Esophagus muscularis mucosa (tissue), 4 donors: ENCODE results near the gene C1orf116.

Experiments
- EP300 ChIP-seq: sonication (generic); formaldehyde crosslinking; IDR thresholded peaks from one replicate; pipeline ENCODE4 v1.6.1; 2017; ENCODE audit warnings: antibody characterized with exemption
- POLR2A ChIP-seq: fragments of 450-650 bp; IDR thresholded peaks from one replicate; pipeline ENCODE4 v1.6.1; 2017; ENCODE audit warnings: antibody characterized with exemption, moderate library complexity, mild to moderate bottlenecking, low read depth
- TF ChIP-seq, protein P1 (sequence below), 3 experiments: fragments of 200-600 bp in 2 of 3; fragments of 450-650 bp in 1 of 3; sonication (generic) in 2 of 3; IDR thresholded peaks; one replicate each; pipeline ENCODE4 v1.5.1; 2017 to 2019; ENCODE audit warnings: antibody characterized with exemption in 3 of 3, mild to moderate bottlenecking in 2 of 3, moderate library complexity in 1 of 3

DNA sequence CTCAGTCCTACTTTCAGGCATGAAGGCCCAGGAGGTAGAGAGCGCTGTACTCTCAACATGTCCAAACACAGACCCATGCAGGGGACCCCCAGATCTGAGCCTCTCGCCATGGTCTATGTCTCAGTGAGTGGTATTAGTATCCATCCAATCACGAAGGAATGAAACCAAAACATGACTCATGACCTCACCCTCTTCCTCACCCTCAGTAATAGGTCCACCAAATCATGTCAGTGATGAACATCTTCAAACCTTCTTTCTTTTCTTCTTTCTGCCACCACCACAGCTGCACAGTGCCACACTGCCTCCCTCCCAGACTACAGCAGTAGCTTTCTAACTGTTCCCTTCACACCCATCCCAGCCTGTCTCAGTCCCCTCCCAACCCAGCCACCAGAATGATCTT is 16.8 kb downstream of the C1orf116 start:
- TF ChIP-seq POLR2A (no peak), EP300 (no peak)
- TF ChIP-seq, protein P1, sequence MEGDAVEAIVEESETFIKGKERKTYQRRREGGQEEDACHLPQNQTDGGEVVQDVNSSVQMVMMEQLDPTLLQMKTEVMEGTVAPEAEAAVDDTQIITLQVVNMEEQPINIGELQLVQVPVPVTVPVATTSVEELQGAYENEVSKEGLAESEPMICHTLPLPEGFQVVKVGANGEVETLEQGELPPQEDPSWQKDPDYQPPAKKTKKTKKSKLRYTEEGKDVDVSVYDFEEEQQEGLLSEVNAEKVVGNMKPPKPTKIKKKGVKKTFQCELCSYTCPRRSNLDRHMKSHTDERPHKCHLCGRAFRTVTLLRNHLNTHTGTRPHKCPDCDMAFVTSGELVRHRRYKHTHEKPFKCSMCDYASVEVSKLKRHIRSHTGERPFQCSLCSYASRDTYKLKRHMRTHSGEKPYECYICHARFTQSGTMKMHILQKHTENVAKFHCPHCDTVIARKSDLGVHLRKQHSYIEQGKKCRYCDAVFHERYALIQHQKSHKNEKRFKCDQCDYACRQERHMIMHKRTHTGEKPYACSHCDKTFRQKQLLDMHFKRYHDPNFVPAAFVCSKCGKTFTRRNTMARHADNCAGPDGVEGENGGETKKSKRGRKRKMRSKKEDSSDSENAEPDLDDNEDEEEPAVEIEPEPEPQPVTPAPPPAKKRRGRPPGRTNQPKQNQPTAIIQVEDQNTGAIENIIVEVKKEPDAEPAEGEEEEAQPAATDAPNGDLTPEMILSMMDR (IDR thresholded peaks at IDR 0.05): no peak
